Measurements from ENCODE around the gene CCDC6.

DNA sequence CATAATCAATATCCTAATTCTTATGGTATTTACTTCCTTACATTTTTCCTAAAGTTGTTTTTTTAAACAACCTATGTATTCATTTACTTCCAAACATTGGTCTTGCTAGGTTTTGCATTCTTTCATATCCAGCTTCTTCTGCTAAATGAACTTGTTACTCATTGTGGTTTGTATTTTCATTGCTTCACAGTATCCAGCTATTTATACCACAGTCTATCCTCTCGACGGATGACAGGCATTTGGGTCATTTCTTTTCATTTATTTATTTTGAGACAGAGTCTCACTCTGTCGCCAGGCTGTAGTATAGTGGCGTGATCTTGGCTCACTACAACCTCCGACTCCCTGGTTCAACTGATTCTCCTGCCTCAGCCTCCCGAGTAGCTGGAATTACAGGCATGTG lies 66.8 kb downstream of the CCDC6 start:
- TF ChIP-seq CTCF (IDR thresholded peaks at IDR 0.05; ENCODE audit: poor library complexity) (no peak), EZH2 (IDR thresholded peaks at IDR 0.05; ENCODE audit: borderline replicate concordance) (no peak)
